NCI-H128 (cell line): Measurements from ENCODE around the gene CCDC150.
"Not testable (repeated sequence)": the region's sequence is repeated elsewhere in the genome, so short reads cannot be mapped to it uniquely, and the experiment has no call there.

Source experiments
- DNase-seq: peaks from one replicate; lab custom pipeline; 2025; ENCODE audit not compliant: unreplicated experiment; lab: John Stamatoyannopoulos, UW

Gene CCDC150

DNA sequence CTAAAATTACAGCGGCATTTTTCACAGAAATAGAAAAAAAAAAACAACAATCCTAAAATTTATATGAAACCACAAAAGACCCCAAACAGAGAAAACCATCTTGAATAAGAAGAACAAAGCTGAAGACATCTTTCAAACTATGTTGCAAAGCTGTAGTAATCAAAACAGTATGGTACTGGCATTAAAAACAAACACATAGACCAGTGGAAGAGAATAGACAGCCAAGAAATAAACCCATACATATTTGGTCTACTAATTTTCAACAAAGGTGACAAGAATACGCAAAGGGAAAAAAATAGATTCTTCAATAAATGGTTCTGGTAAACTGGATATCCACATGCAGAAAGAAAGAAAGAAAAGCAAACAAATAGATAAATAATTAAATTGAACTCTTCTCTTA lies 9.0 kb upstream of the CCDC150 start:
- no peak for DNase-seq

DNA sequence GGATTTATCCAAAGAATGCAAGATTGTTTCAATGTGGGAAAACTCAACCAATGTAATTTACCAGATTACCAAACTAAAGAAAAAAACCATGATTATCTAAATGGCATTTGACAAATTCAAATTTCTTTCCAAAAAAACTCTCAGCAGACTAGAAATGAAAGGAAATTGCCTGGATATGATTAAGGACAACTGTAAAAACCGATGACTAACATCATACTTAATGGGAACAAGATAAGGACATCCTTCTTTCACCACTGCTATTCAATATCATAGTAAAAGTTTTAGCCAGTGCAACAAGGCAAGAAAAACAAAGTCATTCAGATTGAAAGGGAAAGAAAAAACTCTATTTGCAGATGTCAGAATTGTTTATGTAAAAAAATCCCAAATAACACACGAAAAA lies 4.4 kb upstream of the CCDC150 start:
- DNase-seq = no peak

DNA sequence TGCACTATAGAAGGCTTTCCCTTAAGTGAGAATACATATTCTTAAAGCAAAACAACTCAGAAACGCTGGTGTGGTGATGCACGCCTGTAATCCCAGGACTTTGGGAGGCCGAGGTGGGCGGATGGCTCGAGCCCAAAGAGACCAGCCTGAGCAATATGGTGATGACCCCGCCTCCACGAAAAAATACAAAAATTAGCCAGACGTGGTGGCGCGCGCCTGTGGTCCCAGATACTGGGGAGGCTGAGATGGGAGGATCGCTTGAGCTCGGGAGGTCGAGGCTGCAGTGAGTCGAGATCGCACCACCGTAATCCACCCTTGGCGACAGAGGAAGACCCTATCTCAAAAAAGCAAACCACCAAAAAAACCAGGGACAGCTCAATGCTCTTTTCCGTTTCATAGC lies 750 bp upstream of the CCDC150 start:
- no peak for DNase-seq

DNA sequence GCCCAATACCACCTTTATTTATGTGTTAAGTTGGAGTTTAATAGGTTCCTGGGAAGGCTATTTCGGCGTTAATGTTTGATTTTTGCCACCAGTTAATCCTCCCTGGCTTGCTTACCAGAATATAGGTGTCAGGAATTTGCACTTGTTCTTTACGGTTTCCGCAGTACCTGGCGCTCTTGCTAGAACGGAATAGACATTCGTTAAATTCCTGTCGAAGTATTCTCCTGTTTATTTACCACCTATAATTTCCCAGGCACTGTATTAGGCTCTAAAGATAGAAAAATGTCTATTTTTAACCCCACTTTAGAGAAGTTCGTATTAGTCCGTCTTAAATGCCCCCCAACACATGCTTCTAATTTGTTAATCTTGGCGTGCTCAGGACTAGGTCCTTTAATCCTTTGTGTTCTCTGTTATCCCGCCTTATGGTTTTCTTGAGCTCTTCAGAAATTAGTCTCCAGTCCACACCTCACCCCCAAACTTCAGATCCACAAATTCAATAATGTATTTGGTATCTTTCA lies 575 bp downstream of the CCDC150 start:
- DNase-seq = no peak

DNA sequence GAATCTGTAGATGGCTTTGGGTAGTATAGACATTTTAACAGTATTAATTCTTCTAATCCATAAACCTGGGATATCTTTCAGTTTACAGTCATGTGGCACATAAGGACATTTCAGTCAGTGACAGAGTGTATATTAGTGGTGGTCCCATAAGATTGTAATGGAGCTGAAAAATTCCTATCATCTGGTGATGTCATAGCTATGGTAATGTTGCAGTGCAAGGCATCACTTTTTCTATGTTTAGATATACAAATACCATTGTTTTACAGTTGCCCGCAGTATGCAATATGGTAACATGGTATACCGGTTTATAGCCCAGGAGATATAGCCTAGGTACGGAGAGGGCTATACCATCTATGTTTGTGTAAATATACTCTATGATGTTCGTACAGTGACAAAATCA lies 9.7 kb downstream of the CCDC150 start:
- no peak for DNase-seq

DNA sequence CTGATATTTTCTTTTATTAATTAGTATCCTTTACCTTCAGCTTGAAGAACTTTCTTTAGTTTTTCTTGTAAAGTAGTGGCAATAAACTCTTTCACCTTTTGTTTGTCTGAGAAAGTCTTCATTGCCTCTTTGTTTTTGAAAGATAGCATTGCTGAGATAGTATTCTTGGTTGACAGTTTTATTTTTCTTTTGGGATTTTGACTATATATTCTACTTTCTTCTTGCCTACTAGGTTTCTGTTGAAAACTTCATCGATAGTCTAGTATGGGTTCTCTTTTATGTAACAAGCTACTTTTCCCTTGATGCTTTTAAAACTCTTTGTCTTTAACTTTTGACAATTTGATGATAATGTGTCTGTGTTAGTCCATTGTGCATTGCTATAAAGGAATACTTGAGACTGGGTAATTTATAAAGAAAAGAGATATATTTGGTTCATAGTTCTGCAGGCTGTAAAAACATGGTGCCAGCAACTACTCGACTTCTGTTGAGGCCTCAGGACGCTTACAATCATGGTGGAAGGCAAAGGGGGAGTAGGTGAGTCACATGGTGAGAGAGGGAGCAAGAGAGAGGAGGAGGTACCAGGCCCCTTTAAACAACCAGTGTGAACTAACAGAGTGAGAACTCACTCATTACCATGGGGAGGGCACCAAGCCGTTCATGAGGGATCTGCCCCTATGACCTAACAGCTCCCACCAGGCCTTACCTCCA lies 12.0 kb downstream of the CCDC150 start:
- DNase-seq = no peak

DNA sequence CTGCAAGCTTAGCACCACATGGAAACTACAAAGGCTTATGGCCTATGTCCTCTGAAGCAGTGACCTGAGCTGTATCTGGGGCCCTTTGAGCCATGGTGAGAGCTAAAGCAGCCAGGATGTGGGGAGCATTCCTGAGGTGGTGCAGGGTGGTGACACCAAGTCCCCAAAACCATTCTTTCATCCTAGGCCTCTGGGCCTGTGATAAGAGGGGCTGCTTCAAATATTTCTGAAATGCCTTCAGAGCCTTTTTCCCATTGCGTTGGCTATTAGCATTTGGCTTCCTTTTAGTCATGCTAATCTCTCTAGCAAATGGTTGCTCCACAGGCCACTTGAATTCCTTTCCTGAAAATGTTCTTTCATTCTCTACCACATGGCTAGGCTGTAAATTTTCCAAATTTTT lies 13.4 kb downstream of the CCDC150 start:
- DNase-seq = no peak

DNA sequence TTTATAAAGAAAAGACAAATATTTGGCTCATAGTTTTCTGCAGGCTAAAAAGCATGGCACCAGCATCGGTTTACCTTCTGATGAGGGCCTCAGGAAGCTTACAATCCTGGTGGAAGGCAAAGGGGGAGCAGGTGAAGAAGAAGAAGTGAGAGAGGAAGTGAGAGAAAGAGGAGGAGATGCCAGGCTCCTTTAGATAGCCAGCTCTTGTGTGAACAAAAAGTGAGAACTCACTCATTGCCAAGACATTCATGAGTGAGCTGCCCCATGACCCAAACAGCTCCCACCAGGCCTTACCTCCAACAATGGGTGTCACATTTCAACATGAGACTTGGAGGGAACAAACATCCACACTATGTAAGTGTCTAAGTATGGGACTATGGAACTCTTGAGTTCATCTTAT lies 14.3 kb downstream of the CCDC150 start:
- DNase-seq = no peak

DNA sequence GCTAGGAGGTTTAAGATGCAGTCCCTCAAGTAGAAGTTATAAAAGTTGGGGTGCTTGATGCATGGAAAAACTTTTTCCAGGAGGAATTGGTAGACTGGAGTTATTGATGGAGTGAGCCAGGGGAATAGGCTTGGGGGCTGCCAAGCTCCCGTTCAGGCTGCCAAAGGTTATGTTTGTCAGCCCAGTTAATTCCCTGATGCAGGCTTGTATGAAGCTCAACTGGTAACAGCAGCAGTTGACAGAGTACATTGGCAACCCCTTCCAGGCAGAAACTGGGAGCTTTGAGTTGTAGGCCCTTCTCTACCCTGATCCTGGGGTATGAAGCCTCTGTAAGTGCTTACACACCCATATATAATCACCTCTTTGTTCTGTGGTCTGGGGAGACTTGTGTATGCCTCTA lies 16.2 kb downstream of the CCDC150 start:
- no peak for DNase-seq

DNA sequence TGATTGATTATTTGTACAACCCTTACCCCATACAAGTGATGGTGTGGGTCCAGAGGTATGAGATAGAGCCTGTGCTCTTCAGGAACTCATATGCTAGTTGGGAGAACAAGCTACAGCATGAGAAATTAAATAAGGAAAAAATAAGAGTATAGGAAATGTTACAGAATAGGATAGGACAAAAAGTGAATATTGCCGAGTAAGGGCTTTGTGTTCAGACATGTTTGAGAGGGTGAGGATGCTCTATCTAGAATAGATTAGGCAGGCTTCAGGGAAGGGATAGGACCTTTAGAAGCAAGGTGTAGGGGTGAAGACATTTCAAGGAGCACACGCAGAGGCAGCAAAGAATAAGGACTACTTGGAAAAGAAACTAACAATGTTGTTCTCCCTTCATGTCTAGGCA lies 17.8 kb downstream of the CCDC150 start:
- DNase-seq = no peak

DNA sequence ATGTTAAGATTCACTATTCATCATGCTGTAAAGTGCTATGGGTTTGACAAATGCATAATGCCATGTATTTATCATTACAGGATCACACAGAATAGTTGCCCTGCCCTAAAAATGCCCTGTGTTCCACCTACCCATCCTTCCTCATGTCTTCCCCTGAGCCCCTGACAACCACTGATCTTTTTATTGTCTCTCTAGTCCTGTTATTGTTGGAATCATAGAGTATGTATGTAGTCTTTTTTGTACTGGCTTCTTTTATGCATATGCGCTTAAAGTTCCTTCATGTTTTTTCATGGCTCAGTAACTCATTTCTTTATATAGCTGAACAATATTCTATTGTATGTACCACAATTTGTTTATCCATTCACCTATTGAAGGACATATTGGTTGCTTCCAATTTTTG lies 20.3 kb downstream of the CCDC150 start:
- no peak for DNase-seq

DNA sequence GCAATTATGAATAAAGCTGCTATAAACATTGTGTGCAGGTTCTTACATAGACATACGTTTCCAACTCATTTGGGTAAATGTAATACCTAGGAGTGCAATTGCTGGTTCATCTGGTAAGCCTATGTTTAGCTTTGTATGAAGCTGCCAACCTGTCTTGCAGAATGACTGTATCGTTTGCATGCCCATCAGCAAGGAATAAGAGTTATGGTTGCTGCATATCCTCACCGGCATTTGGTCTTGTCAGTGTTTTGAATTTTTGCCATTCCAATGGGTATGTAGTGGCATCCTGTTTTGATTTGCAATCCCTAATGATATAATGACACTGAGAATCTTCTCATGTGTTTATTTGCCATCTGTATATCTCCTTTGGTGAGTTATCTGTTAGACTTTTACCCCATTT lies 20.7 kb downstream of the CCDC150 start:
- no peak for DNase-seq

DNA sequence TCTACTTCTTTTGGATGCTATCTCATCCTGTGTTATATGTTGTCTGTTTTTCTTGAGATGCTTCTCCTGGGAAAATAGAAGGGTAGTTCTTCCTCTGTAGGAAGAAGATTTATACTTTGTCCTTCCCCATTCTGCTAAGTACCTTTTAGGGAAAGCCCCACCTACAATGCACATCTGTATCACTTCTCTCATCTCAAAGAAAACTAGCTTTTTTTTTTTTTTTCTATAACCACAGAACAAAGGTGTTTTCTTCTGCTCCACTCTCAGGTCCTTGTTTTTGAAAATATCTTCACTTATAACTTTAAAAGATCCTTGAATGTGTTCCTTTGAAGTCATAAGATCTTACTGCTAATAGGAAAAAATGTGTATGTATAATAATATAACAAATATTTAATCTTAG lies 30.8 kb downstream of the CCDC150 start:
- DNase-seq = no peak

DNA sequence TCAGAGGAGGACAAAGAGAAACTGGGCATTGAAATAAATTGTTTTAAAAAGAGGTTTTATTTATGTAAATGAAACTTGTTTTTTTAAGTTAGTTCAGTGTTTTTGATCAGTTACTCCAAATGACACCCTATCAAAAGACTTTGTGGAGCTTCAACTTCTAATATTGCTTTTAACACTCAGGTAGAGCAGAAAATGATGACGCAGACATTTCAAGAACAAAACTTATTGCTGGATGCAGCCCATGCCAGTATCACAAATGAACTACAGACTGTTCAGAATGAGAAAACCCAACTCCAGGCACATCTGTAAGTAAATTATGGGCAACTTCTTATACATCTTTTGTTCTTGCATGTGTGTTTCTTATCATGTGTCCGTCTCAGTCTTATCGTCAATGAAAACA lies 36.4 kb downstream of the CCDC150 start:
- no peak for DNase-seq

DNA sequence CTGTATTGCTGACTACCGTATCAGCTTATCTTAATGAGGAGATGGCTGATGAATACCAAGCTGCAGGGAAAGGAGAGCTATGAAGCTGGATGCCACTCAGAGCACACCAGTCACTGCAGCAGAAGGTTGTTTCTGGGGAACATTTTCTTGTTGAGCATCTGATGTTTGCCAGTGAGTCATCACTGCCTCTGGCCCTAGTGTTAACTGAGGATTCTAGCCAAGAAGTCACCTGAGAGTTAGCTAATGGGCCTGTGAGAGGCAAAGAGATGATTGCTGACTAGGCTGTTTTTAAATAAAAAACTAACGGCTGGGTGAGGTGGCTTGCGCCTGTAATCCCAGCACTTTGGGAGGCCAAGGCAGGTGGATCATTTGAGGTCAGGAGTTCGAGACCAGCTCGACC lies 37.9 kb downstream of the CCDC150 start:
- DNase-seq = no peak

DNA sequence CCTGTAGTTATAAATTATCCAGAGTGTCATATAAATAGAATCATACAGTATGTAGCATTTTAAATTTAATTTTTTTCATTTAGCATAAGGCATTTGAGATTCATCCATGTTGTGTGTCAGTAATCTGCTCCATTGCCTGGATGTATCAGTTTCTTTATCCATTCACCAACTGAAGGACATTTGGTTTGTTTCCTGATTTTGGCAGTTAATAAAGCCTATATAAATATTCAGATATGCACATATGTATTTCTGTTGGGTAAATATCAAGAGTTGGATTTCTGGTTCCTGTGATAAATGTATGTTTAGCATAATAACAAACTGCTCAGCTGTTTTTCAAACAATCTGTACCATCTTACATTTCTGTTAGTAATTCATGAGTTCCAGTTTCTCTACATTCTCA lies 39.9 kb downstream of the CCDC150 start:
- no peak for DNase-seq

DNA sequence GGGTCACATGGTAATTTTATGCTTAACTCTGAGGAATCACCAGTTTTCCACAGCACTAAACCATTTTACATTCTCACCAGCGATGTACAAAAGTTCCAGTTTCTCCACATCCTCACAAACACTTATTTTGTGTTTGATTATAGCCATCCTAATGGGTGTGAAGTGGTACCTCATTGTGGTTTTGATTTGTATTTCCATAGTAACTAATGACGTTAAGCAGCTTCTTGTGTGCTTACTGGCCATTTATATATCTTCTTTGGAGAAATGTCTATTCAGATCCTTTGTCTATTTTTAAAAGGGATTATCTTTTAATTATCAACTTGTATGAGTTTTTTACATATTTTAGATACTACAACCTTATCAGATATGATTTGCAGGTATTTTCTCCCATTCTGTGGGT lies 42.0 kb downstream of the CCDC150 start:
- DNase-seq = no peak

DNA sequence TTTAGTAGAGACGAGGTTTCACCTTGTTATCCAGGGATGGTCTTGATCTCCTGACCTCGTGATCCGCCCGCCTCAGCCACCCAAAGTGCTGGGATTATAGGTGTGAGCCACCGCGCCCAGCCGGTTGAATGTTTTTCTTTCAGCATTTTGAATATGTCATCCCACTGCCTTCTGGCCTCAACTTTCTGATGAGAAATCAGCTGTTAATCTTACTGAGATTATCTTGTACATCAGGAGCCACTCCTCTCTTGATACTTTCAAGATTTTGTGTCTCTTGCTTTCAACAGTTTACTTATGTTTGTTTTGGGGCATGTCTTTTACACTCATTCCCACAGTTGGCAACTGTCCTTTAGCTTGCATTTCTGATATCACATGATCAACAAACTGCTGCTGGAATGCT lies 46.3 kb downstream of the CCDC150 start:
- no peak for DNase-seq

DNA sequence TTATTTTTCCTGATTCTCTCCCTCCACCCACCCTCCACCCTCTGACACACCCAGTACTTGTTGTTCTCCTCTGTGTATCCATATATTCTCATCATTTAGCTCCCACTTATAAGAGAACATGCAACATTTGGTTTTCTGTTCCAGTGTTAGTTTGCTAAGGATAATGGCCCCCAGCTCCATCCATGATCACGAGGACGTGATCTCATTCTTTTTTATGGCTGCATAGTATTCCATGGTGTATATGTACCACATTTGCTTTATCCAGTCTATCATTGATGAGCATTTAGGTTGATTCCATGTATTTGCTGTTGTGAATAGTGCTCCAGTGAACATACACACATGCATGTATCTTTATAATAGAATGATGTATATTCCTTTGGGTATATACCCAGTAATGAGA lies 47.2 kb downstream of the CCDC150 start:
- not testable (repeated sequence) for DNase-seq

DNA sequence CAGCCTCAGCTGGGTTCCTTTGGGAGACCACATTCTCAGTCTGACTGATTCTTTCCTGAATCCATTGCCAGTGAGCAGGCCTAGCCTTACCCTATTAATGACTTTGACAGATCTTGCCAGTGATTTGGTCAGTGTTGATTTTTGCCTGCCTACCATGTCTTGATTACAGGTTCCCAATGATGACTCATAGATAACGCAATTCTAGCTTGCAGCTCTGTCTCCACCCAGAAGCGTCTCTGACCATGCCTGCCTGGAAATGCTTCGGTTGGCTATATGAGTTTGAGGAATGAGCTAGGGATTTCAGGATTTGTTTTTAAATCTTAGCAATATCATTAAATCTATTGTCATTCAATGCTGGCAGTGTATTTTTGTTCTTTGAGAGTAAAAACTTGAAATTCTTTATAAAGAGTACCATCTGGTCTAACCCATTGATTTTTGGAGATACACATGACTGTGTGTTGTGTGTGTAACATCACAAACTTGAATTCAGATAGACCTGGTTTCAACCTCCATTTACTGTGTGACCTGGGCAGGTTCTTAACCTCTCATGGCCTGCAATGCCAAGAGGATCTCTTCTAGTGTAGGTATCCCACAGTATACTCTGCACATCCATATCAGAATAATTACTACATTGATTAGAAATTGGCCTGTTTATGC lies 57.0 kb downstream of the CCDC150 start:
- DNase-seq = no peak

DNA sequence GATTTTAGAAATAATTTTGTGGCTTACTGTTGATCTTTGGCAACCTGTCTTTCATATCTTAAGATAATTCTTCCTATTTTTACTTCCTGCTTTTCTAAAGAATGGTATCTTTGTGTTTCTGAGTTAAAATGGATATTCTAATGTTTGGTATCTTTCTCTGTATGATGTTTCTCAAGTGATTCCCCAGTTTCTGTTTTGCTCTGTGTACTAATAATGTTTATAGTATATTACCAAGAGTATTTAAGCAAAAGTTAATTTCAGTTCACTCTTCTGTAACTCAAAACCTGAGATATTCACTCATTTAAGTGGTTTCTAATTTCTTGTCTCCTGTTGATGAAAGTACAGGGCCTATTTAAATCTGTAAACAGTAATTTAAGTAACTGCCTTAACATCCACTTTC lies 58.3 kb downstream of the CCDC150 start:
- no peak for DNase-seq

DNA sequence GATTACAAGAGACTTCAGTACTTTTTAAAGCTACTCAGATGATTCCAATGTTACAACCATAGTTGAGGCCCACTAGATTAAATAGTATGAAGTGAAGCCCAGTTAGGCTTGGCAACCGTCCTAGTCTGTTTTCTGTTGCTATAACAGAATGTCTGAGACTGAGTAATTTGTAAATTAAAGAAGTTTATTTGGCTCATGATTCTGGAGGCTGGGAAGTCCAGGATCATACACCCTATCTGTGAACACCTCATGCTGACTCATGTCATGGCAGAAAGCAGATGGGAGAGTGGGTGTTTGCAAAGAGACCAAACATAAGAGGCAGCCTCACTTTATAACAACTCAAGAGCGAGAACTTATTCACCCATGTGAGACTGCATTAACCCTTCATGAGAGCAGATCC lies 63.1 kb downstream of the CCDC150 start:
- DNase-seq = no peak

DNA sequence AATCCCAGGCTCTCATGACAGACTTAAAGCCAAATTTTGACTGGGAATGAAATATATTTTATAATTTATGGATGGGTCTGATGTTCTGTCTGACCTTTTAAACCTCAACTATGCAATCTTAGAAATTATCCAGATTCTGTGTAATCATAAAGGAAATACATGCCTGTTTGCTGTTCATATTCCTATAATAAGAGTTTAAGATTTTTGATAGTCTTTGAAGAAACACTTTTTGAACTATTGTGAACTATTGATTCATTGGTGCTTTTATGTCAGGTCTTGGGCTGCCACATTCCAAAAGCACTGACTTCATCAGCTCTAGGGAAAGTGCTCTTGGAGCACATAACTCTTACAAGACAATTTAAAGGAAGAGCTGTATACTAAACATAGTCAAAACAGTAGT lies 64.2 kb downstream of the CCDC150 start:
- no peak for DNase-seq
